ENCODE data around the gene EPHA10.

DNA sequence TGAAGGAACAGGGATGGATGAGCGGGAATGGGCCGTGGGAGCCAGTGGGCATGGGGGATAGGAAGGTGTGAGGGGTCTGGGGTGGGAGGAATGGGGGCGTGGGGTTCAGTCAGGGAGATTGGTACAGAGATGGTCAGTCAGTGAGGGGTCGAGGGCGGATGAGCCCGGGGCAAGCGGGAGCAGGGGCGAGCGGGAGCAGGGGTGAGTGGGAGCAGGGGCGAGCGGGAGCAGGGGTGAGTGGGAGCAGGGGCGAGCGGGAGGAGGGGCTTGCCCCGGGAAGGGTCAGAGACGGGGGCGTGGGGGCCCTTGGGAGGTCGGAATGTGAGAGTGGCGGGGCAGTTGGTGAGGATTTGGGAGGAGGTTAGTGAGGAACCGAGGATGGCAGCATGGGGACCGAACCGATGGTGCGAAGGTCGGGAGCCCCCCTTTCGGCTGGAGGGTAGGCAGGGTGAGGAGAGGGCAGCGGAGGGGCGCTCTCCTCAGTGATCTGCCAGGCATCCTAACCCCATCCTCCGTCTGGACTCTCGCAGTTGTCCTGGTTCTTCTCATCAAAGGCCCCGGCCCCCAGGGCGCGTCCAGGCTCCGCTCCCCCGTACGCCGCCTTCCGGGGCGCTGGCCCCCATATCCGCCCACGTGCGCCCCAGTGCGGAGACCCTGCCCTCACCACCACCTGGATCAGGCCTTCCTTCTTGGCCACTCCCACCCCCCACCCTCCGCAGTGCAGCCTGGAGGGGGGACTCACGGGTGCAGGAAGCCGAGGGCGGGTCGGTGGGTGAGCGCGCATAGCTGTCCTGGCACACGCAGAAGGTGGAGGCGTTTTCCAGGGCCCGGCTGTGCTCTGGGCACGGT, 11.2 kb downstream of the EPHA10 start:
- TF ChIP-seq, protein P1, sequence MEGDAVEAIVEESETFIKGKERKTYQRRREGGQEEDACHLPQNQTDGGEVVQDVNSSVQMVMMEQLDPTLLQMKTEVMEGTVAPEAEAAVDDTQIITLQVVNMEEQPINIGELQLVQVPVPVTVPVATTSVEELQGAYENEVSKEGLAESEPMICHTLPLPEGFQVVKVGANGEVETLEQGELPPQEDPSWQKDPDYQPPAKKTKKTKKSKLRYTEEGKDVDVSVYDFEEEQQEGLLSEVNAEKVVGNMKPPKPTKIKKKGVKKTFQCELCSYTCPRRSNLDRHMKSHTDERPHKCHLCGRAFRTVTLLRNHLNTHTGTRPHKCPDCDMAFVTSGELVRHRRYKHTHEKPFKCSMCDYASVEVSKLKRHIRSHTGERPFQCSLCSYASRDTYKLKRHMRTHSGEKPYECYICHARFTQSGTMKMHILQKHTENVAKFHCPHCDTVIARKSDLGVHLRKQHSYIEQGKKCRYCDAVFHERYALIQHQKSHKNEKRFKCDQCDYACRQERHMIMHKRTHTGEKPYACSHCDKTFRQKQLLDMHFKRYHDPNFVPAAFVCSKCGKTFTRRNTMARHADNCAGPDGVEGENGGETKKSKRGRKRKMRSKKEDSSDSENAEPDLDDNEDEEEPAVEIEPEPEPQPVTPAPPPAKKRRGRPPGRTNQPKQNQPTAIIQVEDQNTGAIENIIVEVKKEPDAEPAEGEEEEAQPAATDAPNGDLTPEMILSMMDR (IDR thresholded peaks at IDR 0.05) = no peak
- TF ChIP-seq POLR2A (IDR thresholded peaks at IDR 0.05) = no peak

Data from esophagus squamous epithelium (tissue), 4 donors.